HFFc6 (cell line): ENCODE measurements around the gene TEX44. TPM values are rescaled to one million over a fixed set of nuclear protein-coding genes. Genes with fewer than 3 reads are reported as not detected.

Experiments used
- DNase-seq: peaks from one replicate; pipeline ENCODE4 v3.0.0-alpha.2; 2018
- H3K27ac Mint-ChIP-seq: 2 replicates; pipeline ENCODE4 v1.8.0; 2020; ENCODE audit warnings: mild to moderate bottlenecking, mixed read lengths
- H3K27me3 Mint-ChIP-seq: 2 replicates; pipeline ENCODE4 v1.8.0; 2021; ENCODE audit warnings: mild to moderate bottlenecking, moderate library complexity, mixed read lengths; ENCODE audit not compliant: insufficient read depth
- H3K36me3 Mint-ChIP-seq: 2 replicates; pipeline ENCODE4 v1.8.0; 2021; ENCODE audit warnings: low read depth, mixed read lengths
- H3K4me1 Mint-ChIP-seq: 2 replicates; pipeline ENCODE4 v1.8.0; 2020; ENCODE audit warnings: low read depth, mixed read lengths
- H3K4me3 Mint-ChIP-seq: 2 replicates; pipeline ENCODE4 v1.8.0; 2020; ENCODE audit warnings: mild to moderate bottlenecking, moderate library complexity, mixed read lengths
- H3K9me3 Mint-ChIP-seq: 2 replicates; pipeline ENCODE4 v1.8.0; 2020; ENCODE audit warnings: mild to moderate bottlenecking, mixed read lengths
- CTCF ChIP-seq: fragments of 200-600 bp; sonication (generic); IDR thresholded peaks from 2 replicates; pipeline ENCODE4 v1.5.0; 2021; ENCODE audit warnings: antibody characterized with exemption, mild to moderate bottlenecking
- long read RNA-seq: library from polyadenylated mRNA; unstranded; transcript quantifications from one replicate; pipeline ENCODE4 v2.0.0, GENCODE V29; 2019
- total RNA-seq, 6 experiments: library from RNA; stranded (reverse); fragmentation: NEBNext Ultra II Directional; extraction: Animal tissue kit (Norgen Biotek cat#: 25700); gene quantifications; 2 replicates in 1 of 6; 3 replicates in 5 of 6; pipeline ENCODE4 v1.2.3, GENCODE V29; 2021

The TEX44 gene
- not detected for total RNA-seq
- long read RNA-seq = 0 reads

- H3K4me1 Mint-ChIP-seq = 0 out of 2 replicates have a peak, but pooled peaks cover 6% of the 10 kb centered on the region
- H3K27me3 Mint-ChIP-seq = peaks cover 40% of the 10 kb centered on the region
- no peak for TF ChIP-seq CTCF
- H3K27ac Mint-ChIP-seq = no peak within 1 kb of the TSS
- H3K36me3 Mint-ChIP-seq = no peaks in the 10 kb centered on the region
- no peak within 1 kb of the TSS for H3K4me3 Mint-ChIP-seq
- no peaks in the 10 kb centered on the region for H3K9me3 Mint-ChIP-seq
- DNase-seq = no peak
Measured at GRCh38 chr2:231592636-231593145, at the start of gene TEX44. Gene TEX44 (plus strand): TSS chr2:231592864. CDS start chr2:231592952, 88 bp downstream.

GRCh38 chr2:231545105-231545902 lies 47.4 kb upstream of the TEX44 start:
- DNase-seq = no peak

GRCh38 chr2:231546014-231546715 lies 46.5 kb upstream of the TEX44 start:
- no peak overlapping the region for H3K27ac Mint-ChIP-seq
- no peak for TF ChIP-seq CTCF
- peaks cover 28% of the 10 kb centered on the region for H3K27me3 Mint-ChIP-seq
- DNase-seq = no peak
- H3K9me3 Mint-ChIP-seq = peaks cover 17% of the 10 kb centered on the region; the same call in 1 of the 2 replicates
- no peak overlapping the region for H3K4me3 Mint-ChIP-seq
- peaks cover 13% of the 10 kb centered on the region for H3K4me1 Mint-ChIP-seq
- H3K36me3 Mint-ChIP-seq = peaks cover 4% of the 10 kb centered on the region; the same call in 1 of the 2 replicates

More at GRCh38 chr2:231545105-231545902, 47.4 kb upstream of the TEX44 start:
- Mint-ChIP-seq H3K4me3 (no peak overlapping the region), H3K36me3 (peaks cover 4% of the 10 kb centered on the region; the same call in 1 of the 2 replicates), H3K9me3 (peaks cover 16% of the 10 kb centered on the region; the same call in 1 of the 2 replicates), H3K4me1 (peaks cover 13% of the 10 kb centered on the region), H3K27me3 (peaks cover 28% of the 10 kb centered on the region), H3K27ac (no peak overlapping the region)
- TF ChIP-seq CTCF = no peak

GRCh38 chr2:231547315-231548110 lies 45.2 kb upstream of the TEX44 start:
- peaks cover 13% of the 10 kb centered on the region for H3K4me1 Mint-ChIP-seq
- no peak overlapping the region for H3K27ac Mint-ChIP-seq
- no peak overlapping the region for H3K4me3 Mint-ChIP-seq
- DNase-seq = no peak
- H3K9me3 Mint-ChIP-seq = peaks cover 17% of the 10 kb centered on the region
- H3K27me3 Mint-ChIP-seq = peaks cover 22% of the 10 kb centered on the region
- no peak for TF ChIP-seq CTCF
- H3K36me3 Mint-ChIP-seq = peaks cover 4% of the 10 kb centered on the region

GRCh38 chr2:231548752-231549151 lies 43.9 kb upstream of the TEX44 start:
- Mint-ChIP-seq H3K27me3 (peaks cover 22% of the 10 kb centered on the region), H3K4me3 (no peak overlapping the region), H3K36me3 (peaks cover 12% of the 10 kb centered on the region), H3K27ac (no peak overlapping the region), H3K4me1 (peaks cover 13% of the 10 kb centered on the region), H3K9me3 (peaks cover 18% of the 10 kb centered on the region)
- no peak for TF ChIP-seq CTCF
- DNase-seq = no peak
